Measurements from ENCODE around the gene CALY.
A peak's percentile ranks its signal among the peaks of the same experiment; 100 is the strongest.
"Not testable (repeated sequence)": the region's sequence is repeated elsewhere in the genome, so short reads cannot be mapped to it uniquely, and the experiment has no call there.

Gene CALY

GRCh38 chr10:133324198-133324792 is 12.4 kb downstream of the CALY start:
- Histone ChIP-seq H3K9me3 (ENCODE audit: control insufficient read depth in 5 of 5, low read length in 5 of 5) (peaks cover 0 to 7% (median 0%) of the 10 kb centered on the region in 5 donors), H3K9ac (ENCODE audit: low read length in 5 of 5) (no peak overlapping the region), H3K36me3 (ENCODE audit: control insufficient read depth in 5 of 5, insufficient read depth in 5 of 5, low read length in 5 of 5) (no peaks in the 10 kb centered on the region), H3K27ac (ENCODE audit: low read depth, low read length) (no peak overlapping the region), H3K4me1 (ENCODE audit: control insufficient read depth in 5 of 5, insufficient read depth in 5 of 5, low read length in 5 of 5) (peaks cover 0 to 16% (median 13%) of the 10 kb centered on the region in 5 donors), H3K4me3 (ENCODE audit: low read depth in 1 of 5, low read length in 5 of 5) (no peak overlapping the region), H3K27me3 (ENCODE audit: control insufficient read depth in 5 of 5, insufficient read depth in 4 of 5, low read length in 5 of 5) (peaks cover 32 to 53% (median 46%) of the 10 kb centered on the region in 5 donors)

DNA sequence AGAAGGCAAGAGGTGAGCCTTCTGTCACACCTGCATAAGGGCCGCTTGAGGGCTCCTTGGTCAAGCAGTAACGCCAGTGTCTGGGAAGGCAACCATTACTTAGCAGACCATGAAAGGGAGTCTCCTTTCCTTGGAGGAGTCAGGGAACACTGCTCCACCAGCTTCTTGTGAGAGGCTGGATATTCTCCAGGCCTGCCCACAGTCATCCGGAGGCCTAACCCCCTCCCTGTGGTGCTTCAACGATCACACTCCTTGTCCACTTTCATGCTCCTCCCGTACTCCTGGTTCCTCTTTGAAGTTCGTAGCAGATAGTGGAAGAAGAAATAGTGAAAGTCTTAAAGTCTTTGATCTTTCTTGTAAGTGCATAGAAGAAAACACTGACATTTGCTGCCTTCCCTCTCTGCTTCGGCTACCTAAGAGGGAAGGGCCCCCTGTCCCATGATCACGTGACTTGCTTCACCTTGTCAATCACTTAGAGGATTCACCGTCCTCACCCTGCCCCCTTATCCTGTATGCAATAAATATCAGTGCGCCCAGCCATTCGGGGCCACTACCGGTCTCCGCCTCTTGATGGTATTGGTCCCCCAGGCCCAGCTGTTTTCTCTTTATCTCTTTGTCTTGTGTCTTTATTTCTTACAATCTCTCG is 14.5 kb downstream of the CALY start:
- not testable (repeated sequence) for H3K9me3 ChIP-seq (ENCODE audit: control insufficient read depth in 5 of 5, low read length in 5 of 5); H3K9ac ChIP-seq (ENCODE audit: low read length in 5 of 5); H3K4me3 ChIP-seq (ENCODE audit: low read depth in 1 of 5, low read length in 5 of 5); H3K27ac ChIP-seq (ENCODE audit: low read depth, low read length); H3K36me3 ChIP-seq (ENCODE audit: control insufficient read depth in 5 of 5, insufficient read depth in 5 of 5, low read length in 5 of 5)
- peaks cover 0 to 24% (median 17%) of the 10 kb centered on the region in 5 donors for H3K4me1 ChIP-seq (ENCODE audit: control insufficient read depth in 5 of 5, insufficient read depth in 5 of 5, low read length in 5 of 5)
- peaks cover 28 to 41% (median 33%) of the 10 kb centered on the region in 5 donors for H3K27me3 ChIP-seq (ENCODE audit: control insufficient read depth in 5 of 5, insufficient read depth in 4 of 5, low read length in 5 of 5)

GRCh38 chr10:133320852-133321422 is 15.8 kb downstream of the CALY start:
- not testable (repeated sequence) for H3K36me3 ChIP-seq (ENCODE audit: control insufficient read depth in 5 of 5, insufficient read depth in 5 of 5, low read length in 5 of 5); H3K27ac ChIP-seq (ENCODE audit: low read depth, low read length); H3K4me3 ChIP-seq (ENCODE audit: low read depth in 1 of 5, low read length in 5 of 5); H3K9me3 ChIP-seq (ENCODE audit: control insufficient read depth in 5 of 5, low read length in 5 of 5); H3K9ac ChIP-seq (ENCODE audit: low read length in 5 of 5)
- peaks cover 16 to 29% (median 21%) of the 10 kb centered on the region in 5 donors for H3K27me3 ChIP-seq (ENCODE audit: control insufficient read depth in 5 of 5, insufficient read depth in 4 of 5, low read length in 5 of 5)
- H3K4me1 ChIP-seq (ENCODE audit: control insufficient read depth in 5 of 5, insufficient read depth in 5 of 5, low read length in 5 of 5) = peaks cover 0 to 20% (median 15%) of the 10 kb centered on the region in 5 donors

DNA sequence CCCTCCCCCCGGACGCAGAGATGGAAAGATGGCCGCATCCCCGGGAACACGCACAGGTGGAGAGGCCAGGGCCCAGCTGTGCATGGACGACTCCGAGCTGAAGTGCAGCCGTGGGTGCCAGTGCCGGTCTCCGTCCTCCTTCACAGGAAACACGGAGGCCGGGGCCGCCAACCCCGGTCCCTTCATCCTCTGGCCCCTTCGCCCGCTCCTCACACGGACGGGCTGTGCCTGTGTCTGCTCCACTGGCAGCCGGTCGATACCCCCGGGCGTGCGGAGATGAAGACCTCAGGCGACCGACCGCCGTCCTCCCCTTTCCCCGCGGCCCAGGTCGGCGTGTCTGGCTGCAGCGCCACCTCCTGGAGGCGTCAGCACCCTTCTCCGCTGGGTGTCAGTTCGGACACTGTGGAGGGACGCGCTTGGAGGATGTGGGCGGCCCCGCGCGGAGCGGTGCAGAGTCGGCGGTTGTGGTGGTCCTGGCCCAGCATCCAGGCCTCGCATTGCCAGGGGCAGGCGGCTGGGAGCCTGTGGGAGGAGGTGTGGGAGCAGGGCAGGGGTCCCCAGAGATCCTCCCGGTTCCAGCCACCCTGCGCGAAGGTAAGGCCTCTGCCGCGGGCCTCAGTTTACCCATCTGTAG is 18.1 kb downstream of the CALY start:
- peaks cover 0 to 9% (median 7%) of the 10 kb centered on the region in 5 donors for H3K4me1 ChIP-seq (ENCODE audit: control insufficient read depth in 5 of 5, insufficient read depth in 5 of 5, low read length in 5 of 5)
- H3K9ac ChIP-seq (ENCODE audit: low read length in 5 of 5) = peak overlapping the region in 1 of 5 donors; percentile 17
- peak overlapping the region in 3 of 5 donors; percentile 41 to 54 (median 45) for H3K4me3 ChIP-seq (ENCODE audit: low read depth in 1 of 5, low read length in 5 of 5)
- H3K36me3 ChIP-seq (ENCODE audit: control insufficient read depth in 5 of 5, insufficient read depth in 5 of 5, low read length in 5 of 5) = no peaks in the 10 kb centered on the region
- H3K9me3 ChIP-seq (ENCODE audit: control insufficient read depth in 5 of 5, low read length in 5 of 5) = peaks cover 0 to 7% (median 0%) of the 10 kb centered on the region in 5 donors
- H3K27ac ChIP-seq (ENCODE audit: low read depth, low read length) = no peak overlapping the region
- peaks cover 7 to 19% (median 11%) of the 10 kb centered on the region in 5 donors for H3K27me3 ChIP-seq (ENCODE audit: control insufficient read depth in 5 of 5, insufficient read depth in 4 of 5, low read length in 5 of 5)

- Histone ChIP-seq H3K9me3 (ENCODE audit: control insufficient read depth in 5 of 5, low read length in 5 of 5) (peaks cover 0 to 7% (median 0%) of the 10 kb centered on the region in 5 donors), H3K27me3 (ENCODE audit: control insufficient read depth in 5 of 5, insufficient read depth in 4 of 5, low read length in 5 of 5) (peaks cover 7 to 16% (median 11%) of the 10 kb centered on the region in 5 donors), H3K4me1 (ENCODE audit: control insufficient read depth in 5 of 5, insufficient read depth in 5 of 5, low read length in 5 of 5) (peaks cover 0 to 9% (median 7%) of the 10 kb centered on the region in 5 donors), H3K36me3 (ENCODE audit: control insufficient read depth in 5 of 5, insufficient read depth in 5 of 5, low read length in 5 of 5) (peaks cover 0 to 14% (median 12%) of the 10 kb centered on the region in 5 donors), H3K27ac (ENCODE audit: low read depth, low read length) (no peak overlapping the region), H3K9ac (ENCODE audit: low read length in 5 of 5) (no peak overlapping the region), H3K4me3 (ENCODE audit: low read depth in 1 of 5, low read length in 5 of 5) (no peak overlapping the region)
Observed at GRCh38 chr10:133316732-133317131, 20.0 kb downstream of the CALY start.

- H3K27ac ChIP-seq (ENCODE audit: low read depth, low read length) = no peak overlapping the region
- H3K9ac ChIP-seq (ENCODE audit: low read length in 5 of 5) = no peak overlapping the region
- peaks cover 7 to 16% (median 11%) of the 10 kb centered on the region in 5 donors for H3K27me3 ChIP-seq (ENCODE audit: control insufficient read depth in 5 of 5, insufficient read depth in 4 of 5, low read length in 5 of 5)
Observed at GRCh38 chr10:133316266-133316665, 20.4 kb downstream of the CALY start.

GRCh38 chr10:133315847-133316246 is 20.8 kb downstream of the CALY start:
- peaks cover 0 to 2% (median 0%) of the 10 kb centered on the region in 5 donors for H3K9me3 ChIP-seq (ENCODE audit: control insufficient read depth in 5 of 5, low read length in 5 of 5)
- no peak overlapping the region for H3K27ac ChIP-seq (ENCODE audit: low read depth, low read length)
- peaks cover 0 to 20% (median 17%) of the 10 kb centered on the region in 5 donors for H3K36me3 ChIP-seq (ENCODE audit: control insufficient read depth in 5 of 5, insufficient read depth in 5 of 5, low read length in 5 of 5)
- peaks cover 7 to 16% (median 11%) of the 10 kb centered on the region in 5 donors for H3K27me3 ChIP-seq (ENCODE audit: control insufficient read depth in 5 of 5, insufficient read depth in 4 of 5, low read length in 5 of 5)
- no peak overlapping the region for H3K9ac ChIP-seq (ENCODE audit: low read length in 5 of 5)
- H3K4me3 ChIP-seq (ENCODE audit: low read depth in 1 of 5, low read length in 5 of 5) = no peak overlapping the region
- H3K4me1 ChIP-seq (ENCODE audit: control insufficient read depth in 5 of 5, insufficient read depth in 5 of 5, low read length in 5 of 5) = peaks cover 0 to 9% (median 7%) of the 10 kb centered on the region in 5 donors

More at GRCh38 chr10:133316266-133316665, 20.4 kb downstream of the CALY start:
- Histone ChIP-seq H3K9me3 (ENCODE audit: control insufficient read depth in 5 of 5, low read length in 5 of 5) (peaks cover 0 to 6% (median 0%) of the 10 kb centered on the region in 5 donors), H3K4me1 (ENCODE audit: control insufficient read depth in 5 of 5, insufficient read depth in 5 of 5, low read length in 5 of 5) (peaks cover 0 to 9% (median 7%) of the 10 kb centered on the region in 5 donors), H3K36me3 (ENCODE audit: control insufficient read depth in 5 of 5, insufficient read depth in 5 of 5, low read length in 5 of 5) (peaks cover 0 to 19% (median 17%) of the 10 kb centered on the region in 5 donors), H3K4me3 (ENCODE audit: low read depth in 1 of 5, low read length in 5 of 5) (no peak overlapping the region)

GRCh38 chr10:133314911-133315310 is 21.8 kb downstream of the CALY start:
- peaks cover 0 to 29% (median 24%) of the 10 kb centered on the region in 5 donors for H3K36me3 ChIP-seq (ENCODE audit: control insufficient read depth in 5 of 5, insufficient read depth in 5 of 5, low read length in 5 of 5)
- H3K27ac ChIP-seq (ENCODE audit: low read depth, low read length) = no peak overlapping the region
- no peaks in the 10 kb centered on the region for H3K9me3 ChIP-seq (ENCODE audit: control insufficient read depth in 5 of 5, low read length in 5 of 5)
- H3K4me3 ChIP-seq (ENCODE audit: low read depth in 1 of 5, low read length in 5 of 5) = no peak overlapping the region
- H3K9ac ChIP-seq (ENCODE audit: low read length in 5 of 5) = no peak overlapping the region
- H3K27me3 ChIP-seq (ENCODE audit: control insufficient read depth in 5 of 5, insufficient read depth in 4 of 5, low read length in 5 of 5) = peaks cover 7 to 14% (median 11%) of the 10 kb centered on the region in 5 donors
- H3K4me1 ChIP-seq (ENCODE audit: control insufficient read depth in 5 of 5, insufficient read depth in 5 of 5, low read length in 5 of 5) = peaks cover 0 to 9% (median 7%) of the 10 kb centered on the region in 5 donors

DNA sequence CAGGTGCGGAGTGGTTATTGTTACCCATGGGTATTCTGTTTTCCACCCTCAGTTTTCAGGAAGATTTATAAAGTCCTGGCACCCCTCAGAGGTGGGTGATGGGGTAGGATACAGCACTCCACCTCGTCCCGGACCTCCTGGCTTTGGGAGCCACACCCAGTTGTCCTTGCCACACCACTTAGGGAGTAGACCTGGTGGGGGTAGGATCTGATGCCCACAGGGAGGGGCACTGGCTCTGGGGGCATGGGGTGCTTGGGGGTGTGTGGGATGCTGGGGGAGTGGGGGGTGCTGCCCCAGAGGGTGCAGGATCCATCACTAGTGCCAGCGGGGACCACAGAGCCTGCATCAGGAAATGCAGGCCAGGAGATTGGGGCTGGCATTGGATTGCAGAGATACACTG is 23.5 kb downstream of the CALY start:
- Histone ChIP-seq H3K27me3 (ENCODE audit: control insufficient read depth in 5 of 5, insufficient read depth in 4 of 5, low read length in 5 of 5) (no peaks in the 10 kb centered on the region), H3K4me1 (ENCODE audit: control insufficient read depth in 5 of 5, insufficient read depth in 5 of 5, low read length in 5 of 5) (peaks cover 0 to 9% (median 7%) of the 10 kb centered on the region in 5 donors), H3K4me3 (ENCODE audit: low read depth in 1 of 5, low read length in 5 of 5) (no peak overlapping the region), H3K36me3 (ENCODE audit: control insufficient read depth in 5 of 5, insufficient read depth in 5 of 5, low read length in 5 of 5) (peaks cover 0 to 32% (median 26%) of the 10 kb centered on the region in 5 donors), H3K9ac (ENCODE audit: low read length in 5 of 5) (no peak overlapping the region), H3K27ac (ENCODE audit: low read depth, low read length) (no peak overlapping the region), H3K9me3 (ENCODE audit: control insufficient read depth in 5 of 5, low read length in 5 of 5) (no peaks in the 10 kb centered on the region)
